IMR-90 (cell line): ENCODE results near the gene C13orf42. TPM values are rescaled to one million over a fixed set of nuclear protein-coding genes. Genes with fewer than 3 reads are reported as not detected.

Source experiments
- ATAC-seq: fragments of 200-7000 bp; cut with Tn5 transposase; 2 replicates; pipeline ENCODE4 v1.9.1; 2020; ENCODE audit warnings: low read depth, mild to moderate bottlenecking, moderate library complexity
- BruUV-seq: library from RNA; stranded (reverse); fragments of 400-500 nt; replicated peaks from 2 replicates; lab custom pipeline; 2021; lab: Mats Ljungman, UMichigan
- CTCF ChIA-PET: fragments of 300-600 bp; formaldehyde crosslinking; extraction: SDS; loops from one replicate; lab custom pipeline; 2021; ENCODE audit warnings: antibody characterized with exemption; lab: Yijun Ruan, JAX
- POLR2A ChIA-PET: fragments of 300-600 bp; sonication (Branson Sonifier 250); formaldehyde crosslinking; loops from one replicate; lab custom pipeline; 2022; ENCODE audit warnings: antibody characterized with exemption; ENCODE audit not compliant: unreplicated experiment; lab: Charles Lee
- DNase-seq: peaks from one replicate; pipeline ENCODE4 v3.0.0; 2013
- H2AFZ ChIP-seq: replicated peaks from 2 replicates; pipeline ENCODE3; 2013; ENCODE audit warnings: low read length, mild to moderate bottlenecking; ENCODE audit not compliant: poor library complexity
- H2AK5ac ChIP-seq: 2 replicates; pipeline ENCODE4 v1.6.1; 2013; ENCODE audit warnings: low read depth, low read length, inconsistent platforms
- H2AK9ac ChIP-seq: replicated peaks from 2 replicates; pipeline ENCODE3; 2013; ENCODE audit warnings: mild to moderate bottlenecking, low read depth, low read length, moderate library complexity; ENCODE audit not compliant: poor library complexity
- H2BK120ac ChIP-seq: 2 replicates; pipeline ENCODE4 v1.6.1; 2013; ENCODE audit warnings: low read depth, low read length, inconsistent platforms
- H2BK15ac ChIP-seq: 3 replicates; pipeline ENCODE4 v1.6.1; 2013; ENCODE audit warnings: low read depth, low read length, inconsistent platforms
- H2BK20ac ChIP-seq: 2 replicates; pipeline ENCODE4 v1.6.1; 2013; ENCODE audit warnings: low read depth, mild to moderate bottlenecking, inconsistent platforms, low read length, moderate library complexity
- H2BK5ac ChIP-seq: 2 replicates; pipeline ENCODE4 v1.6.1; 2013; ENCODE audit warnings: mild to moderate bottlenecking, low read depth, low read length, inconsistent platforms; ENCODE audit not compliant: poor library complexity, severe bottlenecking
- H3K14ac ChIP-seq: replicated peaks from 2 replicates; pipeline ENCODE4 v1.6.1; 2013; ENCODE audit warnings: low read depth, low read length, inconsistent platforms
- H3K18ac ChIP-seq: 2 replicates; pipeline ENCODE4 v1.6.1; 2013; ENCODE audit warnings: low read depth, low read length, control low read depth
- H3K23ac ChIP-seq: 2 replicates; pipeline ENCODE4 v1.6.1; 2013; ENCODE audit warnings: low read depth, low read length, inconsistent platforms
- H3K27ac ChIP-seq: 2 replicates; pipeline ENCODE4 v1.5.1; 2013; ENCODE audit warnings: mild to moderate bottlenecking, control low read depth, low read length; ENCODE audit not compliant: insufficient read depth
- H3K27me3 ChIP-seq: 2 replicates; pipeline ENCODE4 v1.6.1; 2013; ENCODE audit warnings: low read length; ENCODE audit not compliant: control insufficient read depth, insufficient read depth
- H3K36me3 ChIP-seq: 2 replicates; pipeline ENCODE4 v1.6.1; 2013; ENCODE audit warnings: low read length, mixed read lengths; ENCODE audit not compliant: control insufficient read depth, insufficient read depth
- H3K4ac ChIP-seq: 2 replicates; pipeline ENCODE4 v1.6.1; 2013; ENCODE audit warnings: low read depth, low read length, inconsistent platforms
- H3K4me1 ChIP-seq: 2 replicates; pipeline ENCODE4 v1.6.1; 2013; ENCODE audit warnings: low read length, mixed read lengths; ENCODE audit not compliant: control insufficient read depth, insufficient read depth
- H3K4me2 ChIP-seq: 2 replicates; pipeline ENCODE4 v1.6.1; 2013; ENCODE audit warnings: low read depth, mild to moderate bottlenecking, control low read depth, low read length, moderate library complexity
- H3K4me3 ChIP-seq: 2 replicates; pipeline ENCODE4 v1.5.1; 2013; ENCODE audit warnings: low read depth, mild to moderate bottlenecking, control low read depth, low read length, moderate library complexity; ENCODE audit not compliant: insufficient read depth
- H3K56ac ChIP-seq: 2 replicates; pipeline ENCODE4 v1.6.1; 2013; ENCODE audit warnings: low read length, inconsistent platforms; ENCODE audit not compliant: insufficient read depth; ENCODE audit errors: extremely low read depth
- H3K79me1 ChIP-seq, 2 experiments: 2 replicates each; pipeline ENCODE4 v1.6.1; 2013; ENCODE audit warnings: low read length in 2 of 2, inconsistent platforms in 1 of 2, low read depth in 1 of 2
- H3K9ac ChIP-seq: 2 replicates; pipeline ENCODE4 v1.6.1; 2013; ENCODE audit warnings: low read depth, low read length, control low read depth
- H3K9me1 ChIP-seq: 2 replicates; pipeline ENCODE4 v1.6.1; 2013; ENCODE audit warnings: low read length, inconsistent platforms; ENCODE audit not compliant: insufficient read depth
- H3K9me3 ChIP-seq: 2 replicates; pipeline ENCODE4 v1.6.1; 2013; ENCODE audit warnings: low read length; ENCODE audit not compliant: control insufficient read depth, insufficient read depth
- H4K20me1 ChIP-seq: 2 replicates; pipeline ENCODE4 v1.6.1; 2013; ENCODE audit warnings: low read length, inconsistent platforms; ENCODE audit not compliant: insufficient read depth
- H4K5ac ChIP-seq: 2 replicates; pipeline ENCODE4 v1.6.1; 2013; ENCODE audit warnings: mild to moderate bottlenecking, low read depth, low read length, control low read depth
- H4K8ac ChIP-seq, 2 experiments: 2 replicates each; pipeline ENCODE4 v1.6.1; 2013; ENCODE audit warnings: low read depth in 2 of 2, low read length in 2 of 2, control low read depth in 1 of 2, inconsistent platforms in 1 of 2
- H4K91ac ChIP-seq: 2 replicates; pipeline ENCODE4 v1.6.1; 2013; ENCODE audit warnings: low read depth, low read length, inconsistent platforms; ENCODE audit not compliant: insufficient read depth
- BHLHE40 ChIP-seq: fragments of 150-350 bp; IDR thresholded peaks from 2 replicates; pipeline ENCODE4 v1.6.1; 2016; ENCODE audit warnings: mild to moderate bottlenecking, low read depth, low read length
- CHD1 ChIP-seq: IDR thresholded peaks from 2 replicates; pipeline ENCODE4 v1.6.1; 2012; ENCODE audit warnings: low read depth, low read length, improper control_type of control experiment
- MAFK ChIP-seq: IDR thresholded peaks from 2 replicates; pipeline ENCODE4 v1.6.1; 2012; ENCODE audit warnings: low read depth, low read length, improper control_type of control experiment
- MAZ ChIP-seq: IDR thresholded peaks from 2 replicates; pipeline ENCODE4 v1.6.1; 2012; ENCODE audit warnings: low read depth, mild to moderate bottlenecking, low read length, improper control_type of control experiment, moderate library complexity, borderline replicate concordance
- NFE2L2 ChIP-seq: fragments of 150-350 bp; IDR thresholded peaks from 2 replicates; pipeline ENCODE4 v1.6.1; 2016; ENCODE audit warnings: low read depth, mild to moderate bottlenecking, low read length
- RAD21 ChIP-seq: IDR thresholded peaks from 2 replicates; pipeline ENCODE4 v1.6.1; 2012; ENCODE audit warnings: low read length, improper control_type of control experiment
- RCOR1 ChIP-seq: IDR thresholded peaks from 2 replicates; pipeline ENCODE4 v1.6.1; 2012; ENCODE audit warnings: mild to moderate bottlenecking, low read length, improper control_type of control experiment; ENCODE audit not compliant: insufficient replicate concordance
- SMC3 ChIP-seq: fragments of 150-350 bp; IDR thresholded peaks from 2 replicates; pipeline ENCODE4 v1.6.1; 2016; ENCODE audit warnings: low read depth, mild to moderate bottlenecking, antibody characterized with exemption, low read length, moderate library complexity
- WGBS, 2 experiments: methylation state at CpG; one replicate each; pipeline versions ENCODE4 v1.1.5 to v1.1.7; 2013; ENCODE audit warnings: missing lambda C conversion rate in 2 of 2; ENCODE audit not compliant: insufficient read length in 1 of 2; ENCODE audit errors: extremely low coverage in 2 of 2; 5-methylcytosine and 5-hydroxymethylcytosine counted together
- dilution Hi-C: fragments of 300-500 bp; cut with HindIII; formaldehyde crosslinking; loops from one replicate; pipeline ENCODE4 v1.14.3; 2018; ENCODE audit warnings: low sequenced_read_pairs; ENCODE audit not compliant: unreplicated experiment
- in situ Hi-C: fragments of 300-500 bp; cut with MboI; formaldehyde crosslinking; loops from 3 replicates; pipeline ENCODE4 v1.14.3; 2019; ENCODE audit warnings: low sequenced_read_pairs, inconsistent platforms, mixed read lengths
- intact Hi-C: fragments of 100-400 bp; cut with micrococcal nuclease; formaldehyde crosslinking; loops from 2 replicates; pipeline ENCODE4 v1.10.0; 2022
- polyA plus RNA-seq, 3 experiments: library from polyadenylated mRNA; depleted of rRNA; stranded (reverse); fragments of >200 nt; gene quantifications; 2 replicates each; pipeline ENCODE4 v1.2.3, GENCODE V29; 2012; ENCODE audit warnings: low replicate concordance in 1 of 3
- total RNA-seq: library from RNA; depleted of rRNA; stranded (reverse); fragments of >200 nt; gene quantifications from 2 replicates; pipeline ENCODE4 v1.2.3, GENCODE V29; 2012
- TF ChIP-seq, protein P1 (sequence below): fragments of 150-350 bp; IDR thresholded peaks from 2 replicates; pipeline ENCODE4 v1.6.1; 2017; ENCODE audit warnings: mild to moderate bottlenecking, antibody characterized with exemption, low read length, low read depth
- TF ChIP-seq, protein P2 (sequence below): conservative IDR thresholded peaks from 2 replicates; pipeline ENCODE4 v1.5.1; 2012; ENCODE audit warnings: mild to moderate bottlenecking, low read depth, low read length, improper control_type of control experiment

The C13orf42 gene
- total and polyA plus RNA-seq, 2 of the 4 experiments (the other 2 are of a cell fraction): not detected

- no CpG with 5 or more reads among the region's 5 CpGs for WGBS, 2 experiments
- no peak for TF ChIP-seq NFE2L2
- no peak for TF ChIP-seq MAZ
- TF ChIP-seq MAFK: no peak
- TF ChIP-seq SMC3: no peak
- TF ChIP-seq BHLHE40: no peak
- TF ChIP-seq, protein P1, sequence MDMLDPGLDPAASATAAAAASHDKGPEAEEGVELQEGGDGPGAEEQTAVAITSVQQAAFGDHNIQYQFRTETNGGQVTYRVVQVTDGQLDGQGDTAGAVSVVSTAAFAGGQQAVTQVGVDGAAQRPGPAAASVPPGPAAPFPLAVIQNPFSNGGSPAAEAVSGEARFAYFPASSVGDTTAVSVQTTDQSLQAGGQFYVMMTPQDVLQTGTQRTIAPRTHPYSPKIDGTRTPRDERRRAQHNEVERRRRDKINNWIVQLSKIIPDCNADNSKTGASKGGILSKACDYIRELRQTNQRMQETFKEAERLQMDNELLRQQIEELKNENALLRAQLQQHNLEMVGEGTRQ: no peak
- no peak for TF ChIP-seq RAD21
- TF ChIP-seq, protein P2, sequence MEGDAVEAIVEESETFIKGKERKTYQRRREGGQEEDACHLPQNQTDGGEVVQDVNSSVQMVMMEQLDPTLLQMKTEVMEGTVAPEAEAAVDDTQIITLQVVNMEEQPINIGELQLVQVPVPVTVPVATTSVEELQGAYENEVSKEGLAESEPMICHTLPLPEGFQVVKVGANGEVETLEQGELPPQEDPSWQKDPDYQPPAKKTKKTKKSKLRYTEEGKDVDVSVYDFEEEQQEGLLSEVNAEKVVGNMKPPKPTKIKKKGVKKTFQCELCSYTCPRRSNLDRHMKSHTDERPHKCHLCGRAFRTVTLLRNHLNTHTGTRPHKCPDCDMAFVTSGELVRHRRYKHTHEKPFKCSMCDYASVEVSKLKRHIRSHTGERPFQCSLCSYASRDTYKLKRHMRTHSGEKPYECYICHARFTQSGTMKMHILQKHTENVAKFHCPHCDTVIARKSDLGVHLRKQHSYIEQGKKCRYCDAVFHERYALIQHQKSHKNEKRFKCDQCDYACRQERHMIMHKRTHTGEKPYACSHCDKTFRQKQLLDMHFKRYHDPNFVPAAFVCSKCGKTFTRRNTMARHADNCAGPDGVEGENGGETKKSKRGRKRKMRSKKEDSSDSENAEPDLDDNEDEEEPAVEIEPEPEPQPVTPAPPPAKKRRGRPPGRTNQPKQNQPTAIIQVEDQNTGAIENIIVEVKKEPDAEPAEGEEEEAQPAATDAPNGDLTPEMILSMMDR: no peak
- TF ChIP-seq CHD1: no peak
- TF ChIP-seq RCOR1: no peak
- Histone ChIP-seq H4K91ac (no peak overlapping the region), H2BK15ac (no peak overlapping the region), H3K56ac (no peak overlapping the region), H2BK20ac (no peak overlapping the region), H2AK5ac (no peak overlapping the region), H3K9ac (no peak overlapping the region), H3K23ac (no peak overlapping the region), H3K9me3 (no peaks in the 10 kb centered on the region), H2BK5ac (no peak overlapping the region), H3K14ac (no peak overlapping the region), H3K27me3 (peaks cover 20% of the 10 kb centered on the region), H3K4me2 (no peak overlapping the region), H3K36me3 (no peaks in the 10 kb centered on the region), H3K4ac (no peak overlapping the region), H4K5ac (no peak overlapping the region), H3K18ac (no peak overlapping the region), H3K4me3 (no peak overlapping the region), H2BK120ac (no peak overlapping the region), H3K4me1 (no peaks in the 10 kb centered on the region), H3K27ac (no peak overlapping the region), H2AK9ac (no peak overlapping the region), H4K8ac (no peak overlapping the region), H4K20me1 (no peaks in the 10 kb centered on the region), H3K79me1 (no peaks in the 10 kb centered on the region), H2AFZ (no peak overlapping the region), H3K9me1 (no peaks in the 10 kb centered on the region)
- CTCF ChIA-PET: interaction anchor here (0.6 to 1.9 kb wide), 2 partner anchors 7 to 133 kb away, joined by 5 to 8 read pairs; no protein-coding TSS in a partner anchor
- DNase-seq (no peak), ATAC-seq (no peak)
- in situ Hi-C loops (no loop called here), intact Hi-C loops (loop anchor here (5.0 kb wide), 1 partner anchor 280 kb away; no protein-coding TSS in a partner anchor), dilution Hi-C loops (no loop called here)
- POLR2A ChIA-PET: no interaction called here
- BruUV-seq: no TSS peak
Measured at GRCh38 chr13:51152701-51153100, 41.6 kb upstream of the C13orf42 start.
